Mesendoderm (in vitro differentiated cells): ENCODE results near the gene CNTNAP4.

Experiments
- DNase-seq: peaks from one replicate; pipeline ENCODE4 v3.0.0; 2013
- H2AK5ac ChIP-seq: 2 replicates; pipeline ENCODE4 v1.6.1; 2013; ENCODE audit warnings: low read length, inconsistent platforms
- H2BK120ac ChIP-seq: 2 replicates; pipeline ENCODE4 v1.6.1; 2013; ENCODE audit warnings: low read depth, mild to moderate bottlenecking, low read length, moderate library complexity, mixed read lengths
- H2BK15ac ChIP-seq: replicated peaks from 2 replicates; pipeline ENCODE4 v1.6.1; 2013; ENCODE audit warnings: low read depth, mild to moderate bottlenecking, moderate library complexity
- H2BK5ac ChIP-seq: 2 replicates; pipeline ENCODE4 v1.6.1; 2013; ENCODE audit warnings: low read length, inconsistent platforms
- H3K18ac ChIP-seq: 2 replicates; pipeline ENCODE4 v1.6.1; 2013; ENCODE audit warnings: mild to moderate bottlenecking, low read length, mixed read lengths
- H3K23ac ChIP-seq: one replicate; pipeline ENCODE4 v1.6.1; 2013; ENCODE audit warnings: low read length
- H3K27ac ChIP-seq: 2 replicates; pipeline ENCODE4 v1.5.1; 2013; ENCODE audit warnings: low read depth, mild to moderate bottlenecking, inconsistent platforms, low read length, moderate library complexity
- H3K27me3 ChIP-seq: 2 replicates; pipeline ENCODE4 v1.6.1; 2013; ENCODE audit warnings: low read length, control low read depth, mild to moderate bottlenecking, inconsistent platforms; ENCODE audit not compliant: insufficient read depth, poor library complexity
- H3K36me3 ChIP-seq: 2 replicates; pipeline ENCODE4 v1.6.1; 2013; ENCODE audit warnings: low read length, inconsistent platforms; ENCODE audit not compliant: control insufficient read depth, insufficient read depth
- H3K4ac ChIP-seq: one replicate; pipeline ENCODE4 v1.6.1; 2013; ENCODE audit warnings: low read depth, mild to moderate bottlenecking, low read length, moderate library complexity
- H3K4me1 ChIP-seq: 2 replicates; pipeline ENCODE4 v1.6.1; 2013; ENCODE audit warnings: low read depth, low read length, inconsistent platforms; ENCODE audit not compliant: control insufficient read depth
- H3K4me2 ChIP-seq: 2 replicates; pipeline ENCODE4 v1.6.1; 2013; ENCODE audit warnings: low read length
- H3K4me3 ChIP-seq: 2 replicates; pipeline ENCODE4 v1.5.1; 2013; ENCODE audit warnings: mild to moderate bottlenecking, low read length
- H3K56ac ChIP-seq: one replicate; pipeline ENCODE4 v1.6.1; 2013; ENCODE audit warnings: low read length
- H3K79me1 ChIP-seq: 2 replicates; pipeline ENCODE4 v1.6.1; 2013; ENCODE audit warnings: low read length, inconsistent platforms
- H3K79me2 ChIP-seq: 2 replicates; pipeline ENCODE4 v1.6.1; 2013; ENCODE audit warnings: mild to moderate bottlenecking, low read length; ENCODE audit not compliant: control insufficient read depth, insufficient read depth
- H3K9ac ChIP-seq: 2 replicates; pipeline ENCODE4 v1.6.1; 2013; ENCODE audit warnings: low read length, inconsistent platforms
- H4K5ac ChIP-seq: one replicate; pipeline ENCODE4 v1.6.1; 2013; ENCODE audit warnings: low read length
- H4K8ac ChIP-seq: one replicate; pipeline ENCODE4 v1.6.1; 2013; ENCODE audit warnings: low read depth, mild to moderate bottlenecking, control low read depth, low read length, moderate library complexity
- WGBS: extraction: QIAGEN DNeasy Blood & Tissue Kit; methylation state at CpG from one replicate; pipeline ENCODE4 v1.1.7; 2013; ENCODE audit warnings: low lambda C conversion rate, missing lambda C conversion rate; ENCODE audit not compliant: insufficient coverage; ENCODE audit errors: extremely low coverage; 5-methylcytosine and 5-hydroxymethylcytosine counted together

The CNTNAP4 gene

GRCh38 chr16:76386784-76387183 is 109.6 kb downstream of the CNTNAP4 start:
- Histone ChIP-seq H2BK120ac (no peak overlapping the region), H3K4me1 (no peaks in the 10 kb centered on the region), H2BK5ac (no peak overlapping the region), H3K9ac (no peak overlapping the region), H3K56ac (no peak overlapping the region), H3K79me2 (no peaks in the 10 kb centered on the region), H3K18ac (no peak overlapping the region), H3K27me3 (no peaks in the 10 kb centered on the region), H2BK15ac (no peak overlapping the region), H4K5ac (no peak overlapping the region), H3K79me1 (no peaks in the 10 kb centered on the region), H3K4me2 (no peak overlapping the region), H2AK5ac (no peak overlapping the region), H3K36me3 (no peaks in the 10 kb centered on the region), H3K27ac (no peak overlapping the region), H3K23ac (no peak overlapping the region), H3K4me3 (no peak overlapping the region), H4K8ac (no peak overlapping the region), H3K4ac (no peak overlapping the region)
- no peak for DNase-seq

GRCh38 chr16:76387994-76388393 is 110.8 kb downstream of the CNTNAP4 start:
- WGBS, result no CpG with 5 or more reads among the region's 2 CpGs
- Histone ChIP-seq H3K4me3 (no peak overlapping the region), H3K4me1 (no peaks in the 10 kb centered on the region)

GRCh38 chr16:76389126-76389525 is 111.9 kb downstream of the CNTNAP4 start:
- no peak overlapping the region for H2BK15ac ChIP-seq
- no peaks in the 10 kb centered on the region for H3K79me2 ChIP-seq
- no peak overlapping the region for H2BK5ac ChIP-seq
- no peak overlapping the region for H3K18ac ChIP-seq
- no peak for DNase-seq
- H3K56ac ChIP-seq, result no peak overlapping the region
- no peaks in the 10 kb centered on the region for H3K27me3 ChIP-seq
- no peak overlapping the region for H3K4ac ChIP-seq
- no peak overlapping the region for H3K23ac ChIP-seq
- H3K36me3 ChIP-seq, result no peaks in the 10 kb centered on the region
- H3K9ac ChIP-seq, result no peak overlapping the region
- WGBS, result no CpG with 5 or more reads among the region's 6 CpGs
- H4K8ac ChIP-seq, result no peak overlapping the region
- H3K4me2 ChIP-seq, result no peak overlapping the region
- no peak overlapping the region for H3K27ac ChIP-seq
- no peaks in the 10 kb centered on the region for H3K4me1 ChIP-seq
- H2BK120ac ChIP-seq, result no peak overlapping the region
- H3K79me1 ChIP-seq, result no peaks in the 10 kb centered on the region
- no peak overlapping the region for H3K4me3 ChIP-seq
- H2AK5ac ChIP-seq, result no peak overlapping the region
- H4K5ac ChIP-seq, result no peak overlapping the region

More at GRCh38 chr16:76387994-76388393, 110.8 kb downstream of the CNTNAP4 start:
- no peak overlapping the region for H3K18ac ChIP-seq
- H4K8ac ChIP-seq, result no peak overlapping the region
- H3K23ac ChIP-seq, result no peak overlapping the region
- no peak overlapping the region for H3K4ac ChIP-seq
- H2BK120ac ChIP-seq, result no peak overlapping the region
- no peak overlapping the region for H3K56ac ChIP-seq
- H3K79me2 ChIP-seq, result no peaks in the 10 kb centered on the region
- no peak overlapping the region for H3K4me2 ChIP-seq
- H2BK15ac ChIP-seq, result no peak overlapping the region
- DNase-seq, result no peak
- no peaks in the 10 kb centered on the region for H3K27me3 ChIP-seq
- no peaks in the 10 kb centered on the region for H3K36me3 ChIP-seq
- H3K27ac ChIP-seq, result no peak overlapping the region
- H4K5ac ChIP-seq, result no peak overlapping the region
- no peaks in the 10 kb centered on the region for H3K79me1 ChIP-seq
- H3K9ac ChIP-seq, result no peak overlapping the region
- no peak overlapping the region for H2AK5ac ChIP-seq
- no peak overlapping the region for H2BK5ac ChIP-seq

- Histone ChIP-seq H3K56ac (no peak overlapping the region), H2BK120ac (no peak overlapping the region), H3K23ac (no peak overlapping the region), H3K79me2 (no peaks in the 10 kb centered on the region), H2BK15ac (no peak overlapping the region), H3K27ac (no peak overlapping the region), H3K36me3 (no peaks in the 10 kb centered on the region), H3K27me3 (no peaks in the 10 kb centered on the region), H3K4me3 (no peak overlapping the region), H3K18ac (no peak overlapping the region), H3K4me1 (no peaks in the 10 kb centered on the region), H3K9ac (no peak overlapping the region), H3K4me2 (no peak overlapping the region), H4K8ac (no peak overlapping the region), H2BK5ac (no peak overlapping the region), H4K5ac (no peak overlapping the region), H2AK5ac (no peak overlapping the region), H3K79me1 (no peaks in the 10 kb centered on the region), H3K4ac (no peak overlapping the region)
- no CpG with 5 or more reads among the region's 1 CpG for WGBS
- DNase-seq, result no peak
Measured at GRCh38 chr16:76390476-76390875, 113.3 kb downstream of the CNTNAP4 start.

GRCh38 chr16:76396977-76397376 is 119.8 kb downstream of the CNTNAP4 start:
- H3K27ac ChIP-seq, result no peak overlapping the region
- no CpG with 5 or more reads among the region's 4 CpGs for WGBS
- H3K79me1 ChIP-seq, result no peaks in the 10 kb centered on the region

GRCh38 chr16:76409706-76410105 is 132.5 kb downstream of the CNTNAP4 start:
- Histone ChIP-seq H3K4me3 (no peak overlapping the region), H3K56ac (no peak overlapping the region), H4K8ac (no peak overlapping the region), H2BK5ac (no peak overlapping the region), H3K4ac (no peak overlapping the region), H3K9ac (no peak overlapping the region), H2BK15ac (no peak overlapping the region), H3K27me3 (no peaks in the 10 kb centered on the region), H3K36me3 (no peaks in the 10 kb centered on the region), H3K79me1 (no peaks in the 10 kb centered on the region), H3K4me2 (no peak overlapping the region), H2BK120ac (no peak overlapping the region), H3K27ac (no peak overlapping the region), H4K5ac (no peak overlapping the region), H3K4me1 (no peaks in the 10 kb centered on the region), H2AK5ac (no peak overlapping the region), H3K18ac (no peak overlapping the region), H3K23ac (no peak overlapping the region), H3K79me2 (no peaks in the 10 kb centered on the region)
- WGBS, result no CpG with 5 or more reads among the region's 1 CpG
- no peak for DNase-seq

More at GRCh38 chr16:76396977-76397376, 119.8 kb downstream of the CNTNAP4 start:
- Histone ChIP-seq H3K4ac (no peak overlapping the region), H3K79me2 (no peaks in the 10 kb centered on the region), H4K8ac (no peak overlapping the region), H3K9ac (no peak overlapping the region), H2AK5ac (no peak overlapping the region), H3K36me3 (no peaks in the 10 kb centered on the region), H3K18ac (no peak overlapping the region), H3K56ac (no peak overlapping the region), H2BK120ac (no peak overlapping the region), H3K4me2 (no peak overlapping the region), H3K4me1 (no peaks in the 10 kb centered on the region), H2BK5ac (no peak overlapping the region), H3K27me3 (no peaks in the 10 kb centered on the region), H3K4me3 (no peak overlapping the region), H2BK15ac (no peak overlapping the region), H4K5ac (no peak overlapping the region), H3K23ac (no peak overlapping the region)
- DNase-seq, result no peak
